HG03469 (cell line): ENCODE measurements around the gene TLCD5.

Experiments
- ATAC-seq: cut with Tn5 transposase; IDR thresholded peaks from one replicate; pipeline ENCODE4 v1.9.1; 2021; ENCODE audit warnings: mild to moderate bottlenecking, moderate library complexity, moderate number of reproducible peaks; ENCODE audit not compliant: unreplicated experiment

The TLCD5 gene

DNA sequence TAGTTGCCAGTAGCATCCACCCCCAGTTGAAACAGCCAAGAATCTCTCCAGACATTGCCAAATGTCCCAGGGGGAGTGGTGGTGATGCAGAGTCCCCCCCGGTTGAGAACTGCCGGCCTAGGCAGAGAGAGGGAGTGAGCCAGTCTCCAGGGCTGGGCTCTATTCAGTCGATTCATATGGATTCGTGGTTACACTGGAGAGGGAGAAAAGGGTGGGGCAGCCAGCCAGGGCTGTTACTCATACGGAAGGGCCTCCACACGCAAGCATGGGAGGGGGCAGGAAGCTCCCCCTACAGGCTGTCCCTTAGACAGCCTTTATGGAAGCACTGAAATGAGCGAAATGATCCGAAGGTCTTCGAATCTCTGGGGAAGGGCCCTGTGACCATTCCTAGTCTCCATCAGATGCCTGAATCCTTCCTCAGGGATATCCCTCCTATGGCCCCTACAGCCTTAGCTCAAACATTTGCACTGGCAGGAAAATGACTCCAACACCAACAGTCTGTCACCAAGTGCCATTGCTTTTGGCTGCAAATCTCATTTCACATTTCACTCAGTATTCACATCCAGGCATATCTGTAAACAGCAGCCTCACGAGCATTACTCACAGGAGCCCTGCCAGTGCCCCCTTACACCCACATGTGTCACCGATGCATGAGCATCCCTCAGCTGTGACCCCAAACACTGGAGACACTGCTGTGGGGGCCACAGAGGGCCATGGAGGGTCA lies 18.4 kb upstream of the TLCD5 start:
- ATAC-seq: no peak

- ATAC-seq: no peak
Measured at GRCh38 chr11:120307476-120307875, 17.6 kb upstream of the TLCD5 start.

DNA sequence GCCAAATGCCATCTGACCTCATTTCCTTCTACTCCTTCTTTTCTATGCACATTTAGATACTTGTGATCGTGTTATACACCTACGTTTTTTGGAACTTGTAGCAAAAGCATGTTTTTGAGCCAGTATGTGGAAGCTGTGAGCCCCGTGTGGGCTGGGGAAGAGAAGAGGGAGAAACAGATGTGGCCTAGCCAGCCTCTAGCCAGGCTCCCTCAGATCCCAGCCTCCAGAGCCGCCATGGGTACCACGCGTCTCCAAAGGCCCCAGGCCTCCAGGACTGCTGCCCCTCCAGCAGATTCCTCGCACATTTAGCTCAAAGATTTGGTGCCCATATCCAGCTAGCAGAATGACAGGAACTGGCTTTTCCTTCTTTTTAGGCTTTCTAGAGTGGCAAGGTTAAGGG lies 17.0 kb upstream of the TLCD5 start:
- no peak for ATAC-seq

- no peak for ATAC-seq
Measured at GRCh38 chr11:120310870-120311269, 14.2 kb upstream of the TLCD5 start.

- no peak for ATAC-seq
Measured at GRCh38 chr11:120314861-120315260, 10.2 kb upstream of the TLCD5 start.

DNA sequence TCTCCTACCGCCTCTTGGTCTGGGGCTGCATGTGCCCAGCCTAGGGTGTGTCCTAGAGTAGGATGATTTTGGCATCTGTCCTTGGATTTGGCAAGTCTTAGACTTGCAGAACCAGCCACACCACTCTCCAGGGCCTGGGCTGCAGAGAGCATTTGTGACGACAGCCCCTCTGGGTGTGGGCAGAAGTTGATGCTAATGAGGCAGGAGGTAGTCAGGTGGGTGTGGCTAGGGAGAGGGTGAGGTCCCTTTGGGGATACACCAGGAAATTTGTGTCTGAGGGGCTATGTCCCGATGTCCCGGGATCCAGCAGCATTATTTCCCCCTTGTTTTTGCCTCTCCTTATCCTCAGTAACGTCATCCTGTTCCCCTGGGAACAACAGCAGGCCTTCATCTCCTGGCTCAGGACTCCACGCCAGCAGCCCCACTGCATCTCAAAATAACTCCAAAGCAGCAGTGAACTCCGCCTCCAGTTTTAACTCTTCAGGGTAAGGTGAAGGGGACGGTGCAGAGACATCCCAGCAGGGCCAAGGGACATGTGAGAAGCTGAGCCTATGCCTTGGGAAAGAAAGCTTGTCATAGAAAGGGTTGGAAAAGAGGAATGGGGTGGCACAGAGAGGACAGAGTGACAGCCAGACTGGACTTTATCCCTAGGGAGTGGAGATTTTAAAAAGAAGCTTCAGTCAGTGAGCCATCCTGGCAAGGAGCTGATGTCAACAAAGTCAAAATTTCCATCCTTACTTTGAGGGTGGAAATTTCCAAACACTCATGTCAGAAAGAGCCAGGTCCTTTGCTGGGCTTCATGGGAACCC lies 8.0 kb upstream of the TLCD5 start:
- ATAC-seq: no peak

DNA sequence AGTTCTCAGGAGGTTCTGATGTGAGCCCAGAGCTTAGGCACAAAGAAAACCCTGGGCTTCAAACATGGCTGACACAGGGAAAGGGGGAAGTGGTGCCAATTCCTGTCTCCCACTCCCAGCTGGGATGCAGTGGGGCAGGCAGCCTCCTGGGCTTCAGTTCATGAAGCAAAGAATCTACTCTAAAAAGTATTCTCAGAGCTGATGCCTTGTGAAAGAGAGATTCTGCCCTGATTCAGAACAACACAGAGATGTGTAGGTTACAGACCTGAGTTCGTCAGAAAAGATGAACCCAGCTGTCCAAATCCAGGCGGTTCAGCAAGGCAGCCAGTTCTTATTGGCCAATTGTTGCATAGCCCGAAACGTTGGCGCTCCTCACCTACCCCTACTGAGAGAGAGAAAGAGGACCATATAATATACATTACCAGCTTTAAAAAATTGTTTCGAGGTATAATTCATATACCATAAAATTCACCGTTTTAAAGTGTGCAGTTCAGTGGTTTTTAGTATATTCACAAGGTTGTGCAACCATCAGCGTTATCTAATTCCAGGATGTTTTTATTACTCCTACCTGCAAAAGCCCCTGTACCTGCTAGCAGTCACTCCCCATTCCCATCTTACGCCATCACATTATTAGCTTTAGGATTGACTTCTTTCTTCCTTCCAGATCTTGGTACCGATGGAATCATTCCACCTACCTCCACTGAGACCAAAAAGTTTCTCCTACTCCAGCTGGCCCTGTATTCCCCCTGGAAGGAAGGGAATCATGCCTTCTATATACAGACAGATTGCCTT lies 7.2 kb upstream of the TLCD5 start:
- no peak for ATAC-seq

DNA sequence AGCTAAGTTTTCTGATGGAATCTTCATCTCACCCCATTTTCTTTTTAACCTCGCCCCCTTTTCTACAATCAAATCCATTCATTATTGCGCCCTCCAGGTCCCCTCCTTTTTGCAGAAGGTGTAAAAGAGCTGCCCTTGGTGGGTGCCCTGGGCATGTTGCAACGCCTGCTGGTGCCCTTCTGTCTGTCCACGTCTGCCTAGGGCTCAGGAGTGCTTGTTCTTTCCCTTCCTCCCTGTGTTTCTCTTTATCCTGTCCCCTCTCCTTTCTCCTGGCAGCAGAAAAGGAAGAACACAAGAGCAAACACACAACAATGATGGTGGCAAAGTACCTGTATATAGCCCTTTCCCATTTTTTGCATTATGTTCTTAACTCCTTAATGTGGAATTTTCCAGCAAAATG lies 6.2 kb upstream of the TLCD5 start:
- no peak for ATAC-seq

- ATAC-seq: no peak
Measured at GRCh38 chr11:120326228-120326627, 1.1 kb downstream of the TLCD5 start.

DNA sequence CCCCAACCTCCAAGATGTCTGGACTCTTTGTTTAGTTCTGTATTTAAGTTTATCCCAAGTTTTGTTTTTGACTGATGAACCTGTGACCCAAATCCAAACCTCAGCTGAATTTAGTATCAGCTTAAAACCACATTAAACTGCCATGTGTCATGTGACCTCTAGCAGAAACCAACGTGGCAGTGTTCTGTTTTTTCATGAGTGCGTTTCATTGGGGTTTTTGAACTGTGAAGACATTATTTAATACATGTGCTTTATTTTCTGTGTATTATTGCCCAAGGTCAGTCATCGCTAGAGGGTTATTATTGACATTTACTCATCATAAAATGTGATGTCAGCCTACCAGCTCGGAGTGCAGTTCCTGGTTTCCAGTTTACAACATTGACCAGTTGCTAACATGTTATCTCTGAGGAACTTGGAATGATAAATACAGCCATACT lies 1.8 kb downstream of the TLCD5 start:
- ATAC-seq: no peak

GRCh38 chr11:120327311-120327710 lies 2.2 kb downstream of the TLCD5 start:
- ATAC-seq: no peak

GRCh38 chr11:120329556-120329955 lies 4.5 kb downstream of the TLCD5 start:
- no peak for ATAC-seq

DNA sequence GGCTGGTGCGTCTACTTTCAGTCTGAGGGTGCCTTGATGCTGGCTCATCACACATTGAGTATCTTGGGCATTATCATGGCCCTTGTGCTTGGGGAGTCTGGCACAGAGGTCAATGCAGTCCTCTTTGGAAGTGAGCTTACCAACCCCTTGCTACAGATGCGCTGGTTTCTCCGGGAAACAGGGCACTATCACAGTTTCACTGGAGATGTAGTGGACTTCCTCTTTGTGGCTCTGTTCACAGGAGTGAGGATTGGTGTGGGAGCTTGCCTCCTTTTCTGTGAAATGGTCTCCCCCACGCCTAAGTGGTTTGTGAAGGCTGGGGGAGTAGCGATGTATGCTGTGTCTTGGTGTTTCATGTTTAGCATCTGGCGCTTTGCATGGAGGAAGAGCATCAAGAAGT lies 4.9 kb downstream of the TLCD5 start:
- no peak for ATAC-seq

- ATAC-seq: no peak
Measured at GRCh38 chr11:120331301-120331996, 6.3 kb downstream of the TLCD5 start.

DNA sequence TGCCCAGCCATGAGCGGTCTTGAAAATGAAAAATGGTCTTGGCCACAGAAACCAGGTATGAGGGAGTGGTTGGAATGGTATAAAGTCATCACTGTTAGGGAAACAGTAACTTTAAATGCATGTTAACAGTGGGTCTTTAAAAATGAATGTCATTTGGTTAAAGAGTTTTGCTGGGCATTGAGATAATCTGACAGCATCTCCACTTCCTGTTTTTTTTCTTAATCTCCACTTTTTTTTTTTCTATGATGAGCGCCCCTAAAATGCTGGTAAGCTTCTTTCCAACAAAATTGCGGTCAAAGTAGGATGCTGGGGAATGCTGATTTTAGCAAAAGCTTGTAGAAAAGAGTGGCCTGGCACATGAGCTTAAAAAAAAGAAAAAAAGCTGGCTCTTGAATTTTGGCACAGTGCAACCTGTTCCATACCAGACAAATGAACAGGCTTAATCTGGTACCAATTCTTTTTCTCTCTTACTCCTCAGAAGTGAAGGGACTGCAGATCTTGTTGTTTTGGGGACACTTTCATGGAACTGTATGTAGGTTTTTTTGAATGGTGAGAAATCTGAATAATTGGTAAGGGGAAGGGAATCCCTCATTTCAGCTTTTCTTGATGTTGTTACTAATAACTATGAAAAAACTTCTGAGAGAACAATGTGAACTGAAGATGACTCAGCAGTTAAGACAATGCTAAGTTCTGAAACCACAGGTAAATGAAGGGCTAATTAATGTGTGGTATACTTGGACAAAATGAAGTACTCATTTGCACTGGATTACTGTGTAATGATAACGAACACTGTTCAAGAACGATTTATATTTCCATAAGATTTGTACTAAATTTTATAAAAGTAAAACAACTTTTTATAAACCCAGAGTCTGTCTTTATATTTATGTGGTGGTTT lies 8.0 kb downstream of the TLCD5 start:
- ATAC-seq: no peak

DNA sequence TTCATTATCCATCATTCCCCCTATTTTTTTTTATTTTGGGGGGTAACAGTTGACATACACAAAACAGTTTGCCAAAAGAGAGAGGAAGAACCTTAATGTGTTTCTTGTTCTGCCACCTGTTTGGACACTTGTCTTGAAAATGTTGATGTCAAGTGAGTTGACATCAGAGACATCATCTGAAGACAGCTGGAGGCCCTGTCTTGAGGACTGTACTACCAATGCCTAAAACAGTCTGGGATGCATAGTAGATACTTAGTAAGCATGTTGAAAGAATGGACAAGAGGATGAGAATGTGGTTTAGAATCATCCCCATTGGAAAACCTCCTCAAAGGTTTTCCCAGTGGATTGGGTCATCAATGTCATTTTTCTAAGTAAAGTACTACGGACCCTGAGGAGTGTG lies 8.7 kb downstream of the TLCD5 start:
- ATAC-seq: no peak

GRCh38 chr11:120334332-120334731 lies 9.2 kb downstream of the TLCD5 start:
- no peak for ATAC-seq

- ATAC-seq: no peak
Measured at GRCh38 chr11:120334894-120335462, 9.9 kb downstream of the TLCD5 start.

DNA sequence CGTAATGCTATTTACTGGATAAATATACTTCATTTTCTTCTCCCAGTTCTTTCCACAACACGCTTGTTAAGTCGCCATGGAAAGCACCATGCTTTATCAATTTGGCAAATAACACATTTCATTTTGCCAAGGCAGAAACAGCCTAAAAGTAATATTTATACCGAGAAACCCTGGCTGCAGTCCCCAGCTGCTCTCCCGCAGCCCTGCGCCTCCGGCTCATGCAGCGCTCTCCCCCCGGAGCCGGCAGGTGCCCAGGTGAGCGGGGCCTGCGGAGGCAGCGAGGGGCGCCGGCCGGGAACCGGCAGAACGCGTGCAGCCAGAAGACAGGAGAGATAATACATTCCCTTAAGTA lies 10.4 kb downstream of the TLCD5 start:
- no peak for ATAC-seq
